ENCODE results near the gene PSMD4.
A peak's percentile ranks its signal among the peaks of the same experiment; 100 is the strongest.
"Not testable (repeated sequence)": the region's sequence is repeated elsewhere in the genome, so short reads cannot be mapped to it uniquely, and the experiment has no call there.

The PSMD4 gene

GRCh38 chr1:151254217-151255213, at the start of gene PSMD4:
Gene PSMD4 (plus strand): TSS chr1:151254734. CDS start chr1:151254783, 49 bp downstream.
- peak; percentile 80 to 93 for DNase-seq (ENCODE audit: low read depth in 1 of 2, low spot score in 1 of 2)

- DNase-seq (ENCODE audit: low read depth in 1 of 2, low spot score in 1 of 2), result not testable (repeated sequence)
Observed at GRCh38 chr1:151205381-151205965, 49.1 kb upstream of the PSMD4 start.

GRCh38 chr1:151210830-151211229, 43.7 kb upstream of the PSMD4 start:
- DNase-seq (ENCODE audit: low read depth in 1 of 2, low spot score in 1 of 2), result no peak

- DNase-seq (ENCODE audit: low read depth in 1 of 2, low spot score in 1 of 2), result no peak
Observed at GRCh38 chr1:151211972-151212705, 42.4 kb upstream of the PSMD4 start.

GRCh38 chr1:151213560-151213959, 41.0 kb upstream of the PSMD4 start:
- DNase-seq (ENCODE audit: low read depth in 1 of 2, low spot score in 1 of 2), result no peak

GRCh38 chr1:151221616-151222015, 32.9 kb upstream of the PSMD4 start:
- no peak for DNase-seq (ENCODE audit: low read depth in 1 of 2, low spot score in 1 of 2)

- no peak for DNase-seq (ENCODE audit: low read depth in 1 of 2, low spot score in 1 of 2)
Observed at GRCh38 chr1:151222130-151222529, 32.4 kb upstream of the PSMD4 start.

- DNase-seq (ENCODE audit: low read depth in 1 of 2, low spot score in 1 of 2), result no peak
Observed at GRCh38 chr1:151235235-151235634, 19.3 kb upstream of the PSMD4 start.

- no peak for DNase-seq (ENCODE audit: low read depth in 1 of 2, low spot score in 1 of 2)
Observed at GRCh38 chr1:151237678-151238466, 16.7 kb upstream of the PSMD4 start.

GRCh38 chr1:151238467-151238739, 16.1 kb upstream of the PSMD4 start:
- no peak for DNase-seq (ENCODE audit: low read depth in 1 of 2, low spot score in 1 of 2)

GRCh38 chr1:151242442-151242841, 12.1 kb upstream of the PSMD4 start:
- DNase-seq (ENCODE audit: low read depth in 1 of 2, low spot score in 1 of 2), result no peak

- no peak for DNase-seq (ENCODE audit: low read depth in 1 of 2, low spot score in 1 of 2)
Observed at GRCh38 chr1:151243683-151244216, 10.8 kb upstream of the PSMD4 start.

- no peak for DNase-seq (ENCODE audit: low read depth in 1 of 2, low spot score in 1 of 2)
Observed at GRCh38 chr1:151246786-151247185, 7.7 kb upstream of the PSMD4 start.

GRCh38 chr1:151251656-151252470, 2.7 kb upstream of the PSMD4 start:
- DNase-seq (ENCODE audit: low read depth in 1 of 2, low spot score in 1 of 2), result peak; percentile 5 to 55

GRCh38 chr1:151255381-151255780, 847 bp downstream of the PSMD4 start:
- DNase-seq (ENCODE audit: low read depth in 1 of 2, low spot score in 1 of 2), result no peak

GRCh38 chr1:151259351-151259750, 4.8 kb downstream of the PSMD4 start:
- DNase-seq (ENCODE audit: low read depth in 1 of 2, low spot score in 1 of 2), result no peak

- DNase-seq (ENCODE audit: low read depth in 1 of 2, low spot score in 1 of 2), result no peak
Observed at GRCh38 chr1:151265446-151266236, 11.1 kb downstream of the PSMD4 start.

- no peak for DNase-seq (ENCODE audit: low read depth in 1 of 2, low spot score in 1 of 2)
Observed at GRCh38 chr1:151266315-151266714, 11.8 kb downstream of the PSMD4 start.

GRCh38 chr1:151266821-151267220, 12.3 kb downstream of the PSMD4 start:
- no peak for DNase-seq (ENCODE audit: low read depth in 1 of 2, low spot score in 1 of 2)
